A549 (cell line): ENCODE data around the gene ZNF24. TPM values are rescaled to one million over a fixed set of nuclear protein-coding genes. Genes with fewer than 3 reads are reported as not detected.

Source experiments
- ATAC-seq, 2 experiments: fragments of 200-7000 bp in 1 of 2; fragments of >200 bp in 1 of 2; cut with Nextera tagmentation in 1 of 2; cut with Tn5 transposase in 1 of 2; 3 replicates each; pipeline versions ENCODE4 v1.8.0 to v1.9.1; 2018 to 2020; ENCODE audit warnings: mild to moderate bottlenecking in 1 of 2, moderate library complexity in 1 of 2
- CTCF ChIA-PET: fragments of 300-600 bp; sonication (Branson Sonifier 250); formaldehyde crosslinking; extraction: SDS; loops from one replicate; lab custom pipeline; 2021; ENCODE audit warnings: antibody characterized with exemption, inconsistent platforms; lab: Yijun Ruan, JAX
- POLR2A ChIA-PET: fragments of 350-600 bp; formaldehyde crosslinking; extraction: SDS; loops from one replicate; lab custom pipeline; 2021; ENCODE audit warnings: antibody characterized with exemption, inconsistent platforms; lab: Yijun Ruan, JAX
- DNase-seq, 2 experiments: peaks; one replicate each; pipeline versions ENCODE4 v3.0.0 to v3.0.0-alpha.2; 2011 to 2016; ENCODE audit warnings: low read depth in 1 of 2, low spot score in 1 of 2
- FAIRE-seq: peaks from 2 replicates; lab custom pipeline; 2011; peaks lifted over from hg19 to GRCh38; lab: Jason Lieb, UNC
- H3K27ac ChIP-seq, 2 experiments: fragments of >200 bp; sonication (Bioruptor Twin); formaldehyde crosslinking; 3 replicates each; pipeline ENCODE4 v1.5.1; 2016 to 2017
- H3K4me1 ChIP-seq: fragments of >200 bp; sonication (Bioruptor Twin); formaldehyde crosslinking; 3 replicates; pipeline ENCODE4 v1.6.1; 2016
- H3K4me2 ChIP-seq: fragments of >200 bp; sonication (Bioruptor Twin); formaldehyde crosslinking; 3 replicates; pipeline ENCODE4 v1.6.1; 2016
- H3K4me3 ChIP-seq: fragments of >200 bp; sonication (Bioruptor Twin); formaldehyde crosslinking; 3 replicates; pipeline ENCODE4 v1.5.1; 2016
- H3K9me3 ChIP-seq: fragments of >200 bp; sonication (Bioruptor Twin); formaldehyde crosslinking; 3 replicates; pipeline ENCODE4 v1.6.1; 2016
- BCL3 ChIP-seq: fragments of >200 bp; sonication (Bioruptor Twin); formaldehyde crosslinking; IDR thresholded peaks from 3 replicates; pipeline ENCODE4 v1.6.1; 2016
- BHLHE40 ChIP-seq: IDR thresholded peaks from 2 replicates; pipeline ENCODE4 v1.6.1; 2012; ENCODE audit warnings: low read depth, low read length, inconsistent platforms
- CBX8 ChIP-seq: fragments of 200-600 bp; sonication (generic); IDR thresholded peaks from 2 replicates; pipeline ENCODE4 v1.6.1; 2016
- CEBPB ChIP-seq, 2 experiments: fragments of >200 bp in 1 of 2; sonication (Bioruptor Twin) in 1 of 2; formaldehyde crosslinking in 1 of 2; IDR thresholded peaks; 2 replicates each; pipeline ENCODE4 v1.6.1; 2012 to 2016
- CHD2 ChIP-seq: fragments of 150-350 bp; IDR thresholded peaks from 2 replicates; pipeline ENCODE4 v1.6.1; 2014; ENCODE audit warnings: low read length; ENCODE audit not compliant: partially characterized antibody
- HDAC2 ChIP-seq: fragments of 200-600 bp; sonication (generic); IDR thresholded peaks from 2 replicates; pipeline ENCODE4 v1.6.1; 2016
- HES2 ChIP-seq: fragments of >200 bp; sonication (Bioruptor Twin); formaldehyde crosslinking; IDR thresholded peaks from 2 replicates; pipeline ENCODE4 v1.6.1; 2016
- HEYL ChIP-seq: fragments of 250-450 bp; sonication (Bioruptor Pico); IDR thresholded peaks from 2 replicates; pipeline ENCODE4 v1.8.0; 2021; ENCODE audit warnings: mild to moderate bottlenecking, moderate library complexity
- MAFK ChIP-seq: fragments of 450-650 bp; IDR thresholded peaks from 2 replicates; pipeline ENCODE4 v1.6.1; 2014; ENCODE audit not compliant: partially characterized antibody
- PBX3 ChIP-seq: IDR thresholded peaks from 2 replicates; pipeline ENCODE4 v1.6.1; 2012
- RFX5 ChIP-seq: fragments of 450-650 bp; IDR thresholded peaks from 2 replicates; pipeline ENCODE4 v1.7.1; 2014; ENCODE audit warnings: antibody characterized with exemption, mild to moderate bottlenecking, moderate library complexity
- SMC3 ChIP-seq: fragments of >200 bp; sonication (Bioruptor Twin); formaldehyde crosslinking; IDR thresholded peaks from 3 replicates; pipeline ENCODE4 v1.6.1; 2018; ENCODE audit warnings: inconsistent platforms
- ZC3H11A ChIP-seq: fragments of 450-650 bp; IDR thresholded peaks from 2 replicates; pipeline ENCODE4 v1.6.1; 2014; ENCODE audit warnings: antibody characterized with exemption, mild to moderate bottlenecking
- ZFP36 ChIP-seq: fragments of 450-650 bp; IDR thresholded peaks from 2 replicates; pipeline ENCODE4 v1.6.1; 2014; ENCODE audit warnings: borderline replicate concordance; ENCODE audit not compliant: partially characterized antibody
- ZNF302 ChIP-seq: fragments of 250-450 bp; sonication (Bioruptor Pico); IDR thresholded peaks from 2 replicates; pipeline ENCODE4 v1.9.0; 2021; ENCODE audit warnings: inconsistent platforms, mild to moderate bottlenecking, moderate library complexity
- WGBS: methylation state at CpG from one replicate; pipeline ENCODE4 v1.1.6; 2017; ENCODE audit errors: missing lambda C conversion rate; 5-methylcytosine and 5-hydroxymethylcytosine counted together
- polyA plus RNA-seq, 4 experiments: library from polyadenylated mRNA; depleted of rRNA in 3 of 4; stranded (reverse); fragments of >200 nt; fragmentation: RNase III in 1 of 4; extraction: RNeasy Plus Mini Kit Qiagen cat#74134 plus additional on column Dnase treatment in 1 of 4; gene quantifications; 2 replicates in 3 of 4; 3 replicates in 1 of 4; pipeline ENCODE4 v1.2.3, GENCODE V29; 2011 to 2017
- TF ChIP-seq, protein P1 (sequence below): IDR thresholded peaks from 2 replicates; pipeline ENCODE4 v1.6.1; 2012
- TF ChIP-seq, protein P2 (sequence below): fragments of >200 bp; sonication (Bioruptor Twin); formaldehyde crosslinking; IDR thresholded peaks from 3 replicates; pipeline ENCODE4 v1.5.1; 2016

The ZNF24 gene
- polyA plus RNA-seq, 2 of the 4 experiments (the other 2 are of a cell fraction) = 15.1 to 28.4 TPM

GRCh38 chr18:35331367-35332087, 12.7 kb downstream of the ZNF24 start:
- H3K9me3 ChIP-seq = peaks cover 36% of the 10 kb centered on the region

DNA sequence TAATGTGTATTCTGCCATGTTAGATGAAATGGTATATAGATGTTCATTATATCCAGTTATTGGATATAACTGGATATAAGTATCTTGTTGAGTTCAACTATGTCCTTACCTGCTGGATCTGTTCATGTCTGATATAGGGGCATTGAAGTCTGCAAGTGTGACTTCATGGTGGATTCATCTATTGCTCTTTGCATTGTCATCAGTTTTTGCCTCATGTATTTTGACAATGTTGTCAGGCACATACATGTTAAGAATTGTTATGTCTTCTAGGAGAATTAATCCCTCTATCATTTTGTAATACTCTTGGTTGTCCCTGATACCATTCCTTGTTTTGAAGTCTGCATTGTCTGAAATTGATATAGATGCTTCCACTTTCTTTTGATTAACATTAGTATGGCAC, 15.4 kb downstream of the ZNF24 start:
- TF ChIP-seq ZC3H11A = no peak
- no peak for TF ChIP-seq ZNF302 (CRISPR knock-in tag)
- no peak for TF ChIP-seq RFX5
- no peak for TF ChIP-seq HDAC2
- peak; percentile 61 for TF ChIP-seq MAFK
- H3K27ac ChIP-seq = no peak overlapping the region
- FAIRE-seq (no peak), DNase-seq (no peak), ATAC-seq (no peak)
- no peaks in the 10 kb centered on the region for H3K4me1 ChIP-seq
- ChIA-PET CTCF (no interaction called here), POLR2A (no interaction called here)
- peaks cover 20% of the 10 kb centered on the region for H3K9me3 ChIP-seq
- no peak overlapping the region for H3K4me2 ChIP-seq
- H3K4me3 ChIP-seq = no peak overlapping the region

More at GRCh38 chr18:35331367-35332087, 12.7 kb downstream of the ZNF24 start:
- TF ChIP-seq BHLHE40 (no peak), CEBPB (IDR thresholded peaks at IDR 0.05) (no peak), PBX3 (no peak), ZFP36 (no peak), HEYL (CRISPR knock-in tag) (no peak)
- TF ChIP-seq, protein P1, sequence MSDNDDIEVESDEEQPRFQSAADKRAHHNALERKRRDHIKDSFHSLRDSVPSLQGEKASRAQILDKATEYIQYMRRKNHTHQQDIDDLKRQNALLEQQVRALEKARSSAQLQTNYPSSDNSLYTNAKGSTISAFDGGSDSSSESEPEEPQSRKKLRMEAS = no peak
- TF ChIP-seq, protein P2, sequence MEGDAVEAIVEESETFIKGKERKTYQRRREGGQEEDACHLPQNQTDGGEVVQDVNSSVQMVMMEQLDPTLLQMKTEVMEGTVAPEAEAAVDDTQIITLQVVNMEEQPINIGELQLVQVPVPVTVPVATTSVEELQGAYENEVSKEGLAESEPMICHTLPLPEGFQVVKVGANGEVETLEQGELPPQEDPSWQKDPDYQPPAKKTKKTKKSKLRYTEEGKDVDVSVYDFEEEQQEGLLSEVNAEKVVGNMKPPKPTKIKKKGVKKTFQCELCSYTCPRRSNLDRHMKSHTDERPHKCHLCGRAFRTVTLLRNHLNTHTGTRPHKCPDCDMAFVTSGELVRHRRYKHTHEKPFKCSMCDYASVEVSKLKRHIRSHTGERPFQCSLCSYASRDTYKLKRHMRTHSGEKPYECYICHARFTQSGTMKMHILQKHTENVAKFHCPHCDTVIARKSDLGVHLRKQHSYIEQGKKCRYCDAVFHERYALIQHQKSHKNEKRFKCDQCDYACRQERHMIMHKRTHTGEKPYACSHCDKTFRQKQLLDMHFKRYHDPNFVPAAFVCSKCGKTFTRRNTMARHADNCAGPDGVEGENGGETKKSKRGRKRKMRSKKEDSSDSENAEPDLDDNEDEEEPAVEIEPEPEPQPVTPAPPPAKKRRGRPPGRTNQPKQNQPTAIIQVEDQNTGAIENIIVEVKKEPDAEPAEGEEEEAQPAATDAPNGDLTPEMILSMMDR = no peak
- ChIA-PET CTCF (no interaction called here), POLR2A (no interaction called here)
- WGBS = 94% methylated on average over 4 of the region's 4 CpGs
- Histone ChIP-seq H3K4me3 (no peak overlapping the region), H3K4me1 (no peaks in the 10 kb centered on the region), H3K27ac (no peak overlapping the region), H3K4me2 (no peak overlapping the region)
- FAIRE-seq = no peak
- no peak for ATAC-seq
- DNase-seq = no peak

GRCh38 chr18:35326695-35327387, 17.4 kb downstream of the ZNF24 start:
- FAIRE-seq = no peak
- 27% methylated on average over 3 of the region's 3 CpGs for WGBS
- no peak overlapping the region for H3K27ac ChIP-seq
- no peaks in the 10 kb centered on the region for H3K4me1 ChIP-seq
- ATAC-seq = no peak
- H3K4me3 ChIP-seq = no peak overlapping the region
- H3K4me2 ChIP-seq = no peak overlapping the region
- TF ChIP-seq MAFK = no peak
- TF ChIP-seq CBX8 = no peak
- TF ChIP-seq BCL3 = no peak
- TF ChIP-seq HES2 = no peak
- no peak for TF ChIP-seq ZC3H11A
- no peak for TF ChIP-seq SMC3
- no peak for TF ChIP-seq CHD2
- TF ChIP-seq, all 56 proteins: peak for 0
- POLR2A ChIA-PET = no interaction called here
- CTCF ChIA-PET = no interaction called here
- peaks cover 6% of the 10 kb centered on the region; the same call in 2 of the 3 replicates for H3K9me3 ChIP-seq
- no peak for DNase-seq
